Body of pancreas (tissue), 4 donors: ENCODE results near the gene KRTAP1-4. TPM values are rescaled to one million over a fixed set of nuclear protein-coding genes. Genes with fewer than 3 reads are reported as not detected.
"Not testable (repeated sequence)": the region's sequence is repeated elsewhere in the genome, so short reads cannot be mapped to it uniquely, and the experiment has no call there.

Source experiments
- ATAC-seq: fragments of 150-250 bp; one replicate; pipeline ENCODE4 v1.9.1; 2016
- DNase-seq, 4 donors: peaks; one replicate each; pipeline ENCODE4 v3.0.0-alpha.2; 2019
- H3K27ac ChIP-seq, 4 donors: fragments of 200-600 bp; sonication (generic); 1 replicate in 3 of 4; 2 replicates in 1 of 4; pipeline versions ENCODE4 v1.5.1 to v1.6.1; 2016 to 2019; ENCODE audit warnings: mild to moderate bottlenecking in 1 of 4, mixed read lengths in 1 of 4, moderate library complexity in 1 of 4
- H3K27me3 ChIP-seq, 2 donors: fragments of 200-600 bp; sonication (generic); one replicate each; pipeline ENCODE4 v1.6.0; 2016; ENCODE audit warnings: mild to moderate bottlenecking in 1 of 2
- H3K36me3 ChIP-seq, 2 donors: fragments of 200-600 bp; sonication (generic); replicated peaks in 1 of 2; 2 replicates each; pipeline ENCODE4 v1.5.1; 2016; ENCODE audit warnings: low read depth in 2 of 2; ENCODE audit not compliant: insufficient read depth in 1 of 2
- H3K4me1 ChIP-seq: fragments of 200-600 bp; sonication (generic); one replicate; pipeline ENCODE4 v1.6.0; 2016
- H3K4me3 ChIP-seq, 2 donors: fragments of 200-600 bp; sonication (generic); 1 replicate in 1 of 2; 2 replicates in 1 of 2; pipeline ENCODE4 v1.5.1; 2016 to 2019
- H3K9me3 ChIP-seq, 3 donors: fragments of 200-600 bp; sonication (generic); 1 replicate in 2 of 3; 2 replicates in 1 of 3; pipeline ENCODE4 v1.5.1; 2016
- POLR2A ChIP-seq, 3 donors: fragments of 450-650 bp; IDR thresholded peaks; one replicate each; pipeline ENCODE4 v1.6.1; 2016; ENCODE audit warnings: antibody characterized with exemption in 3 of 3, mild to moderate bottlenecking in 2 of 3
- WGBS, 2 donors: methylation state at CpG; one replicate each; pipeline ENCODE4 v1.1.5; 2017; 5-methylcytosine and 5-hydroxymethylcytosine counted together
- intact Hi-C: fragments of 100-400 bp; cut with DNase I; formaldehyde crosslinking; loops from one replicate; pipeline ENCODE4 v1.15.1; 2023
- total RNA-seq, 2 donors: library from RNA; depleted of rRNA; stranded (reverse); fragments of >200 nt; gene quantifications; one replicate each; pipeline ENCODE4 v1.1.0, GENCODE V29; 2016
- TF ChIP-seq, protein P1 (sequence below), 7 experiments: fragments of 450-650 bp in 4 of 7; fragments of 200-600 bp in 3 of 7; sonication (generic) in 3 of 7; IDR thresholded peaks; one replicate each; pipeline ENCODE4 v1.5.1; 2016 to 2019; ENCODE audit warnings: antibody characterized with exemption in 7 of 7

KRTAP1-4 gene
- total RNA-seq, 2 donors from 2014 or later = not detected

DNA sequence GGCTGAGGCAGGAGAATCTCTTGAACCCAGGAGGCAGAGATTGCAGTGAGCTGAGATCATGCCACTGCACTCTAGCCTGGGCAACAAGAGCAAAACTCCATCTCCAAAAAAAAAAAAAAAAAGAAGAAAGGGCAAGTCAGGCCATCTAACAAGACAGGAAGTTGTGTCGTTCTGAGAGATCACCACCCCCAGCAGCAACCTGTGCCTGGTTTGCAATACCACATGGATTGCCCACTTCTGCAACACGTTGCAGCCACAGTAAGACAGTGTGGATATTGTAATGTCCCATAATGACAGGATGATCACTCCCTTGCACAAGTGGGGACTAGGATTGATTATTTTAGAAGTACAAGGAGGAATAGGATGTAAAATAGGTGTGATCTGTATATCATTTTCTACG is 39.0 kb upstream of the KRTAP1-4 start:
- Histone ChIP-seq H3K9me3 (no peaks in the 10 kb centered on the region), H3K27me3 (no peaks in the 10 kb centered on the region), H3K4me1 (no peaks in the 10 kb centered on the region), H3K27ac (no peak overlapping the region), H3K36me3 (no peaks in the 10 kb centered on the region), H3K4me3 (no peak overlapping the region)
- intact Hi-C loops = no loop called here
- DNase-seq (no peak), ATAC-seq (no peak)
- 68 to 70% methylated on average over 3 of the region's 3 CpGs for WGBS, 2 donors
- TF ChIP-seq, protein P1, sequence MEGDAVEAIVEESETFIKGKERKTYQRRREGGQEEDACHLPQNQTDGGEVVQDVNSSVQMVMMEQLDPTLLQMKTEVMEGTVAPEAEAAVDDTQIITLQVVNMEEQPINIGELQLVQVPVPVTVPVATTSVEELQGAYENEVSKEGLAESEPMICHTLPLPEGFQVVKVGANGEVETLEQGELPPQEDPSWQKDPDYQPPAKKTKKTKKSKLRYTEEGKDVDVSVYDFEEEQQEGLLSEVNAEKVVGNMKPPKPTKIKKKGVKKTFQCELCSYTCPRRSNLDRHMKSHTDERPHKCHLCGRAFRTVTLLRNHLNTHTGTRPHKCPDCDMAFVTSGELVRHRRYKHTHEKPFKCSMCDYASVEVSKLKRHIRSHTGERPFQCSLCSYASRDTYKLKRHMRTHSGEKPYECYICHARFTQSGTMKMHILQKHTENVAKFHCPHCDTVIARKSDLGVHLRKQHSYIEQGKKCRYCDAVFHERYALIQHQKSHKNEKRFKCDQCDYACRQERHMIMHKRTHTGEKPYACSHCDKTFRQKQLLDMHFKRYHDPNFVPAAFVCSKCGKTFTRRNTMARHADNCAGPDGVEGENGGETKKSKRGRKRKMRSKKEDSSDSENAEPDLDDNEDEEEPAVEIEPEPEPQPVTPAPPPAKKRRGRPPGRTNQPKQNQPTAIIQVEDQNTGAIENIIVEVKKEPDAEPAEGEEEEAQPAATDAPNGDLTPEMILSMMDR (IDR thresholded peaks at IDR 0.05) = no peak
- TF ChIP-seq POLR2A (IDR thresholded peaks at IDR 0.05) = no peak

DNA sequence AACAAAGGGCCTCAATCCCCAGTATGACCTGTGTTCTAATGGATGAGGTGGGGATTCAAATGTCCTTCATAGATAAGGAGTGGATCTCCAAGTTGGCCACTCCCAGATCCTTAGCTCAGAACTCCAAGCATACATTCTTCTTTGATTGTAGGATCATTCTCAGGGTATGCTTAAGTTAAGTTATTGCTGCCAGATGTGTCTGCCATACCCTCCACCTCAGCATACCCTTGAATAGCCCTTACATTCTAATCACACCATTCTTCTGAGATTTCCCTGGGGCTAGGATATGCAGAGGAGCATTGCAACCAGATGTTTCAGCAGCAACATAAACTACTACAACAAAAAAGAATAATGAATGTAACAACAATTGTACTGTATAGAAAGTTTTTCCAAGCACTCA is 37.3 kb upstream of the KRTAP1-4 start:
- Histone ChIP-seq H3K27me3 (no peaks in the 10 kb centered on the region), H3K27ac (no peak overlapping the region), H3K4me3 (no peak overlapping the region), H3K4me1 (no peaks in the 10 kb centered on the region), H3K36me3 (no peaks in the 10 kb centered on the region), H3K9me3 (no peaks in the 10 kb centered on the region)
- ATAC-seq (no peak), DNase-seq (no peak)
- intact Hi-C loops = no loop called here
- TF ChIP-seq POLR2A (IDR thresholded peaks at IDR 0.05) = no peak
- TF ChIP-seq, protein P1 (IDR thresholded peaks at IDR 0.05) = no peak

DNA sequence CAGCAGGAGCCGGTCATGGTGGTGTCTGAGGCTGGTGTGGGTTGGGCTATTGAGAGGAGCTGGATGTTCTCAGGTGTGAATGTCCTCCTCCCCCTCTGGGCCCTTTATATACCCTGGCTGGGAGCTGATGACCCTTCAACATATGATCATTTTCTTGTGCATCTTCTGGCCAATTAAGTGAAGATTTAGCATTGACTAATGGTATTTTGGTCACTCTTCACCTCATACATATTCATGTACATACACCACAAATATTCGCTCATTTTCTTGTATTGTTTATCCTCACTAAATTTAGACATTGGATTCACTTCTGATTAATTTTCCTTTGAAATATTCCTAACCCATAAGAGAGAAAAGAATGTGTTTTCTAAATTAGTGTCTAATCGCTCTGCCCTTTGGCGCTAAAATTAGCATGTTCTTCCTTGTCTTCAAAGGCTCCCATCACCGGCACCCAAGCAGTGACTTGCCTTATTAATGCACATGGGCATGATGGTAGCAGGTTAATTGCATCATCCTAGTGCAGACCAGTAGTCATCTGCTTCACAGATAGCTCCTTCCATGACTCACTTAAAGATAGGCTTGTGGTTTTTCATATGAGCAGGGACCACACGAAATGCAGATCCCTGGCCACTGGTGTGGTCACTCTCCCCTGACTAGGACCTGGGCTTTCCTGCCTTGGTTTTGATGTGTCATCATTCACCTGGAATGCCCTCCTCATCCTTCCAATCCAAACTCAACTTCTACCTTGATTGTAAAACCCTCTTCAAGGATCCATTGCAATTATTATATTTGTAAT is 36.0 kb upstream of the KRTAP1-4 start, which contains the start of gene KRTAP2-4:
Gene KRTAP2-4 (minus strand): TSS at position 51 of the 796 bp plus-strand sequence. CDS start 34 bp downstream, at position 17.
- ATAC-seq (no peak), DNase-seq (no peak)
- no peaks in the 10 kb centered on the region for H3K27me3 ChIP-seq
- 82 to 89% methylated on average over 5 of the region's 6 CpGs for WGBS, 2 donors
- H3K9me3 ChIP-seq = no peaks in the 10 kb centered on the region
- TF ChIP-seq, protein P1 (IDR thresholded peaks at IDR 0.05) = no peak
- TF ChIP-seq POLR2A (IDR thresholded peaks at IDR 0.05) = no peak
- no peak within 1 kb of the TSS for H3K4me3 ChIP-seq
- H3K27ac ChIP-seq = no peak within 1 kb of the TSS
- intact Hi-C loops = no loop called here
- H3K36me3 ChIP-seq = no peaks in the 10 kb centered on the region
- H3K4me1 ChIP-seq = no peaks in the 10 kb centered on the region

DNA sequence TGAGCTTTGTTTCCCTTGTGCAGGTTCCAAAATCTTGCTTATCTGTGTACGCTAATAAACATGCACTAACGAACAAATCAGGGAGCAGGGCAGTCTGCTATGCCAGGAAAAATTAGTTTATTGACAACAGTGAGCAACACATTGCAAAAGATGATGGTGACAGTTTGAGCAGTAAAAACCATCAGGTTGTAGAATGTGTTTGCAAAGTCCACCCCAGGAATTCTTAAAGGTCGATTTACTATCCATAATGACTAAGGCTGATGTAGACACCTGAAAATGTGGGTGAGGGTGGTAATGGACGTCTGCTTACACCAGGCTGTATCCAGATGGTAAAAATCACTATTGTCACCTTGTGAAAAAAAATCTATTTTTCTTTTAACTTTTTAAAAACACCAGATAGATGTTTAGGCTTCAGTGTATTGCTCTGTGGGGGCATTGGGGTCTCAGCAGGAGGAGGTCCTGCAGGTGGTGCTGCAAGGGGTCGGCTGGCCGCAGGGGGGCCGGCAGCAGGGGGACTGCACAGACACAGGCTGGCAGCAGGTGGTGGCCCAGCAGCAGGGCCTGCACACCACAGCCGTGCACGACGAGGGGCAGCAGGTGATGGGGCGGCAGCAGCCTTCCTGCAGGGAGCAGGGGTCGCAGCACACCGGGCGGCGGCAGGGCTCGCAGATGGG is 35.2 kb upstream of the KRTAP1-4 start:
- H3K4me3 ChIP-seq, intact Hi-C loops, H3K9me3 ChIP-seq, ATAC-seq, H3K27ac ChIP-seq, DNase-seq, H3K27me3 ChIP-seq, H3K36me3 ChIP-seq, H3K4me1 ChIP-seq: not testable (repeated sequence)
- WGBS, 2 donors = 44 to 50% methylated on average over 6 to 7 of the region's 16 CpGs

DNA sequence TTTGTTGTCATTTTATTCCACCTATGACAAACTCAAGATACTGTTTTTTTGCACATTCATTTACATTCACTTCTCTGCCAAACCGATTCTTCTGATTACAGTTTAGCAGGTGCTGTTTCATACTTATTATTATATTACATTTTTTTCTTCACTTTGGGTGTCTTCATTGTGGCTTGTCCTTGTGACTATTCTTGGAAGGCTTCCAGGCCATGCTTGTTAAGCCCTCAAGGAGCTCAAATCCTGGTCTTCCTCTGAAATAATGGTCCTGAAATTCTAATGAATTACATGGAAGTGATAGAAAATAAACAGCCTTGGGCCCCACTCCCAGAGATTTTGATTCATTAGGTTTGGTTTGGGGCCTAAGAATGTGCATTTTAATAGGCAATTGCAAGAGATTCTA is 34.3 kb upstream of the KRTAP1-4 start:
- no peak for ATAC-seq
- H3K36me3 ChIP-seq = no peaks in the 10 kb centered on the region
- 64 to 74% methylated on average over 1 of the region's 1 CpG for WGBS, 2 donors
- intact Hi-C loops = no loop called here
- no peaks in the 10 kb centered on the region for H3K9me3 ChIP-seq
- TF ChIP-seq, protein P1 (IDR thresholded peaks at IDR 0.05) = no peak
- TF ChIP-seq POLR2A (IDR thresholded peaks at IDR 0.05) = no peak
- no peaks in the 10 kb centered on the region for H3K27me3 ChIP-seq
- H3K4me3 ChIP-seq = no peak overlapping the region
- H3K27ac ChIP-seq = no peak overlapping the region
- DNase-seq = no peak
- H3K4me1 ChIP-seq = no peaks in the 10 kb centered on the region
